ENCODE results near the gene HDAC6. TPM values are rescaled to one million over a fixed set of nuclear protein-coding genes. Genes with fewer than 3 reads are reported as not detected.

The HDAC6 gene
- total RNA-seq, 1 donor from 2014 or later = 157 TPM

DNA sequence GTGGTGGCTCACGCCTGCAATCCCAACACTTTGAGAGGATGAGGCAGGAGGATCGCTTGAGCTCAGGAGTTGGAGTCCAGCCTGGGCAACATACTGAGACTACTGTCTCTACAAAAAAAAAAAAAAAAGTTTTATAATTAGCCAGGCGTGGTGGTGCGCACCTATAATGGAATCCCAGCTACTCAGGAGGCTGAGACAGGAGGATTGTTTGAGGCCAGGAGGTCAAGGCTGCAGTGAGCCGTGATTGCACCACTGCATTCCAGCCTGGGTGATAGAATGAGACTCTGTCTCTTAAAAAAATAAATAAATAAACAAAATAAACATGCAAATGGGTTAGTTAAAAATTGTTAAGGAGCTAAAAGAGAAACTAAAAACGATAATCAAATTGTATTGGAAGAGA, 32.6 kb upstream of the HDAC6 start:
- no peaks in the 10 kb centered on the region for H3K36me3 ChIP-seq
- TF ChIP-seq, protein P1, sequence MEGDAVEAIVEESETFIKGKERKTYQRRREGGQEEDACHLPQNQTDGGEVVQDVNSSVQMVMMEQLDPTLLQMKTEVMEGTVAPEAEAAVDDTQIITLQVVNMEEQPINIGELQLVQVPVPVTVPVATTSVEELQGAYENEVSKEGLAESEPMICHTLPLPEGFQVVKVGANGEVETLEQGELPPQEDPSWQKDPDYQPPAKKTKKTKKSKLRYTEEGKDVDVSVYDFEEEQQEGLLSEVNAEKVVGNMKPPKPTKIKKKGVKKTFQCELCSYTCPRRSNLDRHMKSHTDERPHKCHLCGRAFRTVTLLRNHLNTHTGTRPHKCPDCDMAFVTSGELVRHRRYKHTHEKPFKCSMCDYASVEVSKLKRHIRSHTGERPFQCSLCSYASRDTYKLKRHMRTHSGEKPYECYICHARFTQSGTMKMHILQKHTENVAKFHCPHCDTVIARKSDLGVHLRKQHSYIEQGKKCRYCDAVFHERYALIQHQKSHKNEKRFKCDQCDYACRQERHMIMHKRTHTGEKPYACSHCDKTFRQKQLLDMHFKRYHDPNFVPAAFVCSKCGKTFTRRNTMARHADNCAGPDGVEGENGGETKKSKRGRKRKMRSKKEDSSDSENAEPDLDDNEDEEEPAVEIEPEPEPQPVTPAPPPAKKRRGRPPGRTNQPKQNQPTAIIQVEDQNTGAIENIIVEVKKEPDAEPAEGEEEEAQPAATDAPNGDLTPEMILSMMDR (IDR thresholded peaks at IDR 0.05) = no peak
- no peaks in the 10 kb centered on the region for H3K4me1 ChIP-seq
- intact Hi-C loops (cut with DNase I) = no loop called here
- H3K27me3 ChIP-seq = no peaks in the 10 kb centered on the region
- DNase-seq (ENCODE audit: low spot score in 2 of 2) = no peak
- H3K27ac ChIP-seq = no peak overlapping the region
- no peaks in the 10 kb centered on the region for H3K9me3 ChIP-seq
- H3K4me3 ChIP-seq = no peak overlapping the region

DNA sequence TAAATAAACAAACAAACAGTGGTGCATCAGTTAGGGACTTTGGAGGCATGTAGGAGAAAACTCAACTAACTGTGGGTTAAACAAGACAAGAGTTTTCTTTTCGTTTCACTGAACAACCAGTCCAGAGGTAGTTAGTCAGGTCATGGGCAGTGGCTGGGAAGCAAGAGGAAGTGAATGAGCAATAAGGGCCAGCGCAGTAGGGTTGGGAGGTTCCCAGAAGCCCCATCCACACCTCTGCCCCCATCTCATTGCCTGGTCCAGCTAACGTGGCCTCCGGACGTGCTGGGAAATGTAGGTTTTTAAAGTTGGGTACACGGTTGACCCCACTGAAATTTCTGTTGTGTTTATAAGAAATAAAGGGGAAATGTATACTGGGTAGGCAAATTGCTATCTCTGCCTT, 31.6 kb upstream of the HDAC6 start:
- no peak overlapping the region for H3K4me3 ChIP-seq
- H3K36me3 ChIP-seq = no peaks in the 10 kb centered on the region
- DNase-seq (ENCODE audit: low spot score in 2 of 2) = no peak
- intact Hi-C loops (cut with DNase I) = no loop called here
- TF ChIP-seq, protein P1 (IDR thresholded peaks at IDR 0.05) = no peak
- H3K9me3 ChIP-seq = no peaks in the 10 kb centered on the region
- no peak overlapping the region for H3K27ac ChIP-seq
- no peaks in the 10 kb centered on the region for H3K27me3 ChIP-seq
- no peaks in the 10 kb centered on the region for H3K4me1 ChIP-seq

DNA sequence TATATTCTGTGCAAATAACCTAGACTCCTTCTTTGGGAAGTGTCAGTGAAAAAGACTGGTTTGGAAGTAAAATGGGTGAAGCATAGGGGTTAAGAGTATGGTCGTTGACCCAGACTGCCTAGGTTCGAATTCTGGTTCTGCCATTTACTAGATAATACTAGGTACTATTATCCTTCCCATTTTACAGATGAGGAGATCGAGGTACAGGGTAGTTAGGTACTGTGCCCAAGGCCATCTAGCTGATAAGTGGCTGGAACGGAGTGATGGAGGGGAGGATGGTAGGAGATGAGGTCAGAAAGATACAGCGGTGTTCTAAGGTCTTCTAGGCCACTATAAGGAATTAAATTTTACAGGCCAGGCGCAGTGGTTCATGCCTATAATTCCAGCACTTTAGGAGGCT, 29.3 kb upstream of the HDAC6 start:
- no peaks in the 10 kb centered on the region for H3K9me3 ChIP-seq
- intact Hi-C loops (cut with DNase I) = no loop called here
- no peak for DNase-seq (ENCODE audit: low spot score in 2 of 2)
- H3K27me3 ChIP-seq = no peaks in the 10 kb centered on the region
- no peak overlapping the region for H3K4me3 ChIP-seq
- no peak overlapping the region for H3K27ac ChIP-seq
- no peaks in the 10 kb centered on the region for H3K4me1 ChIP-seq
- H3K36me3 ChIP-seq = no peaks in the 10 kb centered on the region
- TF ChIP-seq, protein P1 (IDR thresholded peaks at IDR 0.05) = no peak

DNA sequence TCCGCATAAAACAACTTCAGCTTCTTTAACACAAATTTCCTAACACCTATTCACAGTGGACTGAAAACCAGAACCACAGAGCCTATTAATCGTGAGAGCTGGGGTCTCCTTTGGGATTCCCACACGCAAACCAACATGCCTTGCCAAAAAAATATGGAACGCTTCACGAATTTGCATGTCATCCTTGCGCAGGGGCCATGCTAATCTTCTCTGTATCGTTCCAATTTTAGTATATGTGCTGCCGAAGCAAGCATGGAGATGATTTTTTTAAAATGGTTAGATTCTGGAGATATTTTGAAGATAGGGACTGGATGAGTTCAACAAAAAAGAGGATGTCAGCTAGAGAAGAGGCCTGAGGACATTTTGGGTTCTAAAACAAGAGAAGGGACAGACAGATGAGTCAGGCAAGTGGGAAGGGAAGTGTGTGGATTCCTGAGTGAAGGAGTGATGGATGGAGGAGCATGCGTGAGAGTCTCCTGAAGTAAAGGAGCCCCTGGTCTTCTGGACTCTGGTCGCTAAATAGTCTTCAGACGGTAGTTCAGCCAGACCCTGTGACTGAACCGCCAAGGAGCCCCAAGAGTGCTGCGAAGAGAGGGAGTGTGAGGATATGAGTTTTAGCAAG, 24.9 kb upstream of the HDAC6 start:
- no peaks in the 10 kb centered on the region for H3K36me3 ChIP-seq
- H3K9me3 ChIP-seq = no peaks in the 10 kb centered on the region
- no peak for DNase-seq (ENCODE audit: low spot score in 2 of 2)
- no peak overlapping the region for H3K4me3 ChIP-seq
- H3K27me3 ChIP-seq = no peaks in the 10 kb centered on the region
- TF ChIP-seq, protein P1 (IDR thresholded peaks at IDR 0.05) = no peak
- no peak overlapping the region for H3K27ac ChIP-seq
- intact Hi-C loops (cut with DNase I) = no loop called here
- H3K4me1 ChIP-seq = no peaks in the 10 kb centered on the region

DNA sequence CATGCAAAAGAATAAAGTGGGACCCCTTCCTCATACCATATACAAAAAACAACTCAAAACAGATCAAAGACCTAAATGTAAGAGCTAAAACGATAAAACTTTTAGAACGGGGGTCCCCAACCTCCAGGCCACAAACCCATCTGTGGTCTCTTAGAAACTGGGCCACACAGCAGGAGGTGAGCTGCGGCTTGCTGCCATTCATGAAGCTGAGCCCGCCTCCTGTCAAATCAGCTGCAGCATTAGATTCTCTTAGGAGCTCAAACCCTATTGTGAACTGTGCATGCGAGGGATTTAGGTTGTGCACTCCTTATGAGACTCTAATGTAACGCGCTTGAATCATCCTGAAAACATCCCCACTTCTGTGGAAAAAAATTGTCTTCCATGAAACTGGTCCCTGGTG, 22.5 kb upstream of the HDAC6 start:
- Histone ChIP-seq H3K27me3 (no peaks in the 10 kb centered on the region), H3K4me3 (no peak overlapping the region), H3K36me3 (no peaks in the 10 kb centered on the region), H3K27ac (no peak overlapping the region), H3K4me1 (no peaks in the 10 kb centered on the region), H3K9me3 (no peaks in the 10 kb centered on the region)
- intact Hi-C loops (cut with DNase I) = no loop called here
- TF ChIP-seq, protein P1 (IDR thresholded peaks at IDR 0.05) = no peak
- no peak for DNase-seq (ENCODE audit: low spot score in 2 of 2)

DNA sequence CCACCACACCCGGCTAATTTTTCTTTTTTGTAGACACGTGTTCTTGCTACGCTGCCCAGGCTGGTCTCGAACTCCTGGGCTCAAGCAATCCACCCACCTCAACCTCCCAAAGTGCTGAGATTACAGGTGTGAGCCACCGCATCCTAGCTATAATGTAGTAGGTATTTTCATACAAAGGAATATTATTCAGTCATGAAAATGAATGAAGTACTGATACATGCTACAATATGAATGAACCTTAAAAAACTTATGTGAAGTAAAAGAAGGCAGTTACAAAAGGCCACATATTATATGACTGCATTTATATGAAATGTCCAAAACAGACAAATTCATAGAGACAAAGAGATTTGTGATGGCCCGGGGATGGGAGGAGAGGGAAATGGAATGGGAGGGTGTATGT, 20.2 kb upstream of the HDAC6 start:
- DNase-seq (ENCODE audit: low spot score in 2 of 2) = no peak
- H3K4me1 ChIP-seq = no peaks in the 10 kb centered on the region
- TF ChIP-seq, protein P1 (IDR thresholded peaks at IDR 0.05) = no peak
- no peak overlapping the region for H3K27ac ChIP-seq
- no peaks in the 10 kb centered on the region for H3K36me3 ChIP-seq
- no peak overlapping the region for H3K4me3 ChIP-seq
- no peaks in the 10 kb centered on the region for H3K9me3 ChIP-seq
- no peaks in the 10 kb centered on the region for H3K27me3 ChIP-seq
- intact Hi-C loops (cut with DNase I) = no loop called here
